HG03378 (cell line): ENCODE results near the gene COL25A1.

Source experiments
- ATAC-seq: cut with Tn5 transposase; IDR thresholded peaks from one replicate; pipeline ENCODE4 v1.9.1; 2021; ENCODE audit warnings: mild to moderate bottlenecking, moderate library complexity; ENCODE audit not compliant: unreplicated experiment

The COL25A1 gene

GRCh38 chr4:108930186-108930585 lies 372.3 kb downstream of the COL25A1 start:
- ATAC-seq = no peak

GRCh38 chr4:108926781-108927180 lies 375.7 kb downstream of the COL25A1 start:
- no peak for ATAC-seq

GRCh38 chr4:108926061-108926460 lies 376.4 kb downstream of the COL25A1 start:
- ATAC-seq = no peak

- no peak for ATAC-seq
These were observed 380.3 kb downstream of the COL25A1 start for GRCh38 chr4:108922191-108922590.

GRCh38 chr4:108920395-108921087 lies 381.9 kb downstream of the COL25A1 start:
- no peak for ATAC-seq

GRCh38 chr4:108919226-108919893 lies 383.1 kb downstream of the COL25A1 start:
- no peak for ATAC-seq

GRCh38 chr4:108917255-108917654 lies 385.2 kb downstream of the COL25A1 start:
- no peak for ATAC-seq

GRCh38 chr4:108916638-108917037 lies 385.8 kb downstream of the COL25A1 start:
- ATAC-seq = no peak

- no peak for ATAC-seq
These were observed 395.5 kb downstream of the COL25A1 start for GRCh38 chr4:108906866-108907367.

- ATAC-seq = no peak
These were observed 396.5 kb downstream of the COL25A1 start for GRCh38 chr4:108906006-108906405.

- ATAC-seq = no peak
These were observed 398.8 kb downstream of the COL25A1 start for GRCh38 chr4:108903464-108904221.

- peak; percentile 76 for ATAC-seq
These were observed 399.7 kb downstream of the COL25A1 start for GRCh38 chr4:108902769-108903168.

- no peak for ATAC-seq
These were observed 401.2 kb downstream of the COL25A1 start for GRCh38 chr4:108901291-108901690.

- no peak for ATAC-seq
These were observed 402.4 kb downstream of the COL25A1 start for GRCh38 chr4:108900018-108900580.

- ATAC-seq = no peak
These were observed 409.0 kb downstream of the COL25A1 start for GRCh38 chr4:108893468-108893867.

GRCh38 chr4:108891896-108892590 lies 410.4 kb downstream of the COL25A1 start:
- ATAC-seq = no peak

GRCh38 chr4:108890484-108890881 lies 412.0 kb downstream of the COL25A1 start:
- ATAC-seq = no peak

- no peak for ATAC-seq
These were observed 412.6 kb downstream of the COL25A1 start for GRCh38 chr4:108889696-108890483.

- no peak for ATAC-seq
These were observed 413.7 kb downstream of the COL25A1 start for GRCh38 chr4:108888769-108889168.

- ATAC-seq = no peak
These were observed 415.4 kb downstream of the COL25A1 start for GRCh38 chr4:108887034-108887433.
